ENCODE data around the gene HBM.
"Not testable (repeated sequence)": the region's sequence is repeated elsewhere in the genome, so short reads cannot be mapped to it uniquely, and the experiment has no call there.

Gene HBM

GRCh38 chr16:119835-120491, 45.8 kb upstream of the HBM start:
- no peak overlapping the region for H3K4me3 ChIP-seq (ENCODE audit: low read depth, low read length)
- DNase-seq (ENCODE audit: low read depth), result no peak
- no peak for TF ChIP-seq CTCF (IDR thresholded peaks at IDR 0.05; ENCODE audit: low read depth, low read length)
- TF ChIP-seq MAX (IDR thresholded peaks at IDR 0.05; ENCODE audit: low read depth, low read length), result no peak

GRCh38 chr16:120756-121155, 45.0 kb upstream of the HBM start:
- TF ChIP-seq CTCF (IDR thresholded peaks at IDR 0.05; ENCODE audit: low read depth, low read length) (no peak), MYC (IDR thresholded peaks at IDR 0.05; ENCODE audit: low read depth, low read length) (no peak), POLR2A (IDR thresholded peaks at IDR 0.05; ENCODE audit: extremely low read depth, insufficient read length) (no peak), MAX (IDR thresholded peaks at IDR 0.05; ENCODE audit: low read depth, low read length) (no peak)
- H3K4me3 ChIP-seq (ENCODE audit: low read depth, low read length), result no peak overlapping the region
- no peak for DNase-seq (ENCODE audit: low read depth)

GRCh38 chr16:122361-122760, 43.4 kb upstream of the HBM start:
- TF ChIP-seq MYC (IDR thresholded peaks at IDR 0.05; ENCODE audit: low read depth, low read length) (no peak), MAX (IDR thresholded peaks at IDR 0.05; ENCODE audit: low read depth, low read length) (no peak), CTCF (IDR thresholded peaks at IDR 0.05; ENCODE audit: low read depth, low read length) (no peak), POLR2A (IDR thresholded peaks at IDR 0.05; ENCODE audit: extremely low read depth, insufficient read length) (no peak)
- no peak for DNase-seq (ENCODE audit: low read depth)
- no peak overlapping the region for H3K4me3 ChIP-seq (ENCODE audit: low read depth, low read length)

GRCh38 chr16:123558-124350, 42.0 kb upstream of the HBM start:
- DNase-seq (ENCODE audit: low read depth), result not testable (repeated sequence)

GRCh38 chr16:125011-125410, 40.8 kb upstream of the HBM start:
- no peak for DNase-seq (ENCODE audit: low read depth)
- no peak overlapping the region for H3K4me3 ChIP-seq (ENCODE audit: low read depth, low read length)
- TF ChIP-seq MYC (IDR thresholded peaks at IDR 0.05; ENCODE audit: low read depth, low read length), result no peak
- TF ChIP-seq CTCF (IDR thresholded peaks at IDR 0.05; ENCODE audit: low read depth, low read length), result no peak
- no peak for TF ChIP-seq POLR2A (IDR thresholded peaks at IDR 0.05; ENCODE audit: extremely low read depth, insufficient read length)
- TF ChIP-seq MAX (IDR thresholded peaks at IDR 0.05; ENCODE audit: low read depth, low read length), result no peak

More at GRCh38 chr16:123558-124350, 42.0 kb upstream of the HBM start:
- H3K4me3 ChIP-seq (ENCODE audit: low read depth, low read length), result not testable (repeated sequence)

- no peak for DNase-seq (ENCODE audit: low read depth)
- H3K4me3 ChIP-seq (ENCODE audit: low read depth, low read length), result no peak overlapping the region
- TF ChIP-seq MAX (IDR thresholded peaks at IDR 0.05; ENCODE audit: low read depth, low read length), result no peak
- no peak for TF ChIP-seq CTCF (IDR thresholded peaks at IDR 0.05; ENCODE audit: low read depth, low read length)
- TF ChIP-seq POLR2A (IDR thresholded peaks at IDR 0.05; ENCODE audit: extremely low read depth, insufficient read length), result no peak
- TF ChIP-seq MYC (IDR thresholded peaks at IDR 0.05; ENCODE audit: low read depth, low read length), result no peak
These were observed 36.7 kb upstream of the HBM start for GRCh38 chr16:129075-129474.
